Islet precursor cell (in vitro differentiated cells): Measurements from ENCODE around the gene KANK4.

Experiments used
- DNase-seq: peaks from one replicate; pipeline ENCODE4 v3.0.0-alpha.2; 2018

Gene KANK4

DNA sequence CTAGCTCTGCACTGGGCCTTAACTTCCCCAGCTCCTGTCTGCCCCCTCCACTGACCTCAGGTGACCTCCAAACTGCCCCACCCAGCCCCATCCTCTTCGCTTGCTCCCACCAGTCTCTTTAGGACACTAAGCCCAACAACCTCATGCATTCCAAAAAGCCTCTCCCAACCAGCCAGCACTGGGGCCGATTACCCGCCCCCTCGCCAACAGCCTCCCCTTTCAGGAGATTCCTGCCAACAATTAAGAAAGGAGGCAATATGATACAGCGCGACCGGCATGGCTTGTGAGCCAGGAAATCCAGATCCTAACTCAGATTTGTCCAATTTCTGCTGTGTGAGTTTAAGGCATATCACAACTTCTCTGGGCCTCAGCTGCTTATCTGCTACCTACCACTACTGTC is 14.7 kb downstream of the KANK4 start:
- no peak for DNase-seq

- DNase-seq: no peak
These were observed 17.4 kb downstream of the KANK4 start for GRCh38 chr1:62301726-62302390.

DNA sequence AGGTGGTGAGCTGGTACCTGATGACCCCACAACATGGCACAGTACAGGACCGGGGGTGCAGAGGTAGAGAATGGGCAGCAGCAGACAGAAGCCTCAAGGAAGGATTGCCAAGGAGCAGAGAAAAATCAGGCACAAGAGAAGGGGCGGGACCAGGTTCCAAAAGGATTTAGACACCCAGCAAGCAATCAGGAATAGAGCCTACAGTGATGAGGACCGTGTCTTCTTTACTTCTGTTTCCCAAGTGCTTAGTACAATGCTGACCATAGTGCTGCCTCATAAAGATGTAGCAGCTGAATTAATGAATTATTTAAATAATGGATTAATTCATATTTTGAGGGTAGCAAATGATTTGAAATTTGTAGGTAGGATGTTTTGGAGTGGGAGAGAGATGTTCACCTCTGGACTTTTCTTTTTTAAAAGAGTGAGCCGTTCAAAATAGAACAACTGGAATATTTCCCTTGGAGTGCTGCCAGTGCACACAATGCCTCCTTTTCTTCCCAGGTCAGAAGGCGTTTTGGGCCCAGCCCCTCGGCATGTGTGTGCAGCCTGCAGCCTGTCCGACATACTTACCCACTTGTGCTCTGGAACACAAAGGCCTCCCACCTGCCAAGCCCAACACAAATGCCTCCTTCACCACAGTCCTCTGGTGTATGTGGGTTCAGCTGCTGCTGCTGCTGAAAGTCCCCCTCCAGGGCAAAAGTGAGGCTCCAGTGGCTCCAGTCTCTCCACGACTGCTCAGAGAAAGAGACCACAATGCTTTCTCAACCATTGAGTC is 19.6 kb downstream of the KANK4 start:
- no peak for DNase-seq

DNA sequence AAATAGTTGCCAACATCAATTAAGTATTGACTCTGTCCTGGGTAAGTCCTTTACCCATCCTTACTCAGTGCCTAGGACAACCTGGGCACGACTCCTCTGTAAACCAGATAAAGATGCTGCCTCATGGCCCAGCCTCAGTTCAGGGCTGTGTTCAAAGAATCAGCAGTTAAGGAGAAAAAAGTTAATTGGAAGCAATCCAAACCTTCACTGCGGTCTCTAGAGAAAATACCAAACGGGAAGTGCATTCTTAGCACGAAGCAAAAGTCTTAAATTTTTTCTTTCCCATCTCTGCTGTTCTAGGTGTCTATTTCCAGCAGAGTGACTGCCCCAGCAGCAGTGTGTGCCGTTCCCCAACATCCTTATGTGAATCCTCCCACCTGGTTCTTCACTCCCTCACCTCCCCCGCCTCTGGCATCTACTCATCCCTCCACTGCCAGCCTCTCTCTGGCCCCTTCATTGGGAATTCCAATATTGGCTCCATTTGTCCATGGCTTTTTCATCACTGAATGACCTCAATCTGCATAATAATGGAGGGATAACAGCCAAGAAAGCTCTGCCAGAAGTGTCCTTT is 23.2 kb downstream of the KANK4 start:
- no peak for DNase-seq

GRCh38 chr1:62294261-62294660 is 25.0 kb downstream of the KANK4 start:
- DNase-seq: peak; percentile 83

- no peak for DNase-seq
These were observed 30.6 kb downstream of the KANK4 start for GRCh38 chr1:62288662-62289061.

DNA sequence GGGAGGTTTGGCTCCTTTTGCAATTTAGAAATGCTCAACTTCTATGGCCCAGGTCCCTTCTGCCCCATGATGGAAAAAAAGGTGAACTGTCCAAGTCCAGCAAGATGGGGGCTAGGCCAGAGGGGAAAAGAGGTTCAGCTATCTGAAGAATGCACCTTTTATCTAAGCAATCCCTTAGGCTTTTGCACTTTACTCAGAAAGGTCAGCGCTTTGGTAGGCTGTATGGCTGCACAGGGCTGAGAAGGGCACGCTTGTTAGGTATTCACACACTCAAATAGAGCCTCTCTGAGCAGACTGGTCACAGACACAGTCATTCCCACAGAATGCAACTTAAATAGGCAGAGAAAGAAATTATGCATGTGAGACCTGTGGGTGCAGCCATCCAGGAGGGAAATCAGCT is 31.0 kb downstream of the KANK4 start:
- DNase-seq: peak; percentile 85

GRCh38 chr1:62286786-62287224 is 32.4 kb downstream of the KANK4 start:
- peak; percentile 80 for DNase-seq

- peak; percentile 77 for DNase-seq
These were observed 33.0 kb downstream of the KANK4 start for GRCh38 chr1:62285984-62286785.

DNA sequence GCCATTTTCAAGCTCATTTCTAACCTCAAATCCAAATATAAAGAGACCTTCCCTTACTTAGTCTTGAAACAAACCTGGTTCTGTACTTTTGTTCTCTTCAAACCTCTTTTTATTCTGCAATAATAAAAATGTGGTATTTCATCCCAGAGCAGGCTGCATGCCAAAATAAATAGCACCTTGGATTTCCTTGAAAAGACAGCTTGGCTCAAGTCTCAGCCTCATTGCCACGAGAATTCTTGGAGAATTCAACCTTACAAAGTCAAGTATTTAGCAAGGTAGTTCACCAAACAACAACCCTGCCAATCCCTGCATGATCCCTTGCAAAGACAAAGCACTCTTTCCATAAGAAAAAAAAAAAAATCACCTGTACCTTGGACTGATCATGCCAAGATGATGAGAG is 33.8 kb downstream of the KANK4 start:
- no peak for DNase-seq

DNA sequence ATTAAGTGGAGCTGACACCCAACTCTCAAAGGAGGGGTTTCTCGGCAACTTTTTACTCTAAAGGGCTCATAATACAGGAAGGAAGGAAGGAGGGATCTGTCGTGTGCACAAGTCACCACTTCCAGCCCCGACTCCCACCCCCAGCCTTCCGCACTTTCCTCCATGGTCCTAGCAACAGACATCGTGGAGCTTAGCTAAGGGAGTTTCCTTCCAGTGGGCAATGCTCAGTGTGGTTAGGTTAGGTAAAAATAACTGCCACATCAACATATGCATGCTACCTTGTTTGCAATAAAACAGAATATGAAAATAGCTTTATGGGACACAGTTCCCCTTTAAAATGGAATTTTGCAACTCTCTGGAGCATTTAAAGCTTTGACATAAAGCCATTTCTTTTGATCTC is 35.2 kb downstream of the KANK4 start:
- no peak for DNase-seq

GRCh38 chr1:62282909-62283755 is 36.1 kb downstream of the KANK4 start:
- no peak for DNase-seq

- DNase-seq: no peak
These were observed 37.2 kb downstream of the KANK4 start for GRCh38 chr1:62281922-62282555.

DNA sequence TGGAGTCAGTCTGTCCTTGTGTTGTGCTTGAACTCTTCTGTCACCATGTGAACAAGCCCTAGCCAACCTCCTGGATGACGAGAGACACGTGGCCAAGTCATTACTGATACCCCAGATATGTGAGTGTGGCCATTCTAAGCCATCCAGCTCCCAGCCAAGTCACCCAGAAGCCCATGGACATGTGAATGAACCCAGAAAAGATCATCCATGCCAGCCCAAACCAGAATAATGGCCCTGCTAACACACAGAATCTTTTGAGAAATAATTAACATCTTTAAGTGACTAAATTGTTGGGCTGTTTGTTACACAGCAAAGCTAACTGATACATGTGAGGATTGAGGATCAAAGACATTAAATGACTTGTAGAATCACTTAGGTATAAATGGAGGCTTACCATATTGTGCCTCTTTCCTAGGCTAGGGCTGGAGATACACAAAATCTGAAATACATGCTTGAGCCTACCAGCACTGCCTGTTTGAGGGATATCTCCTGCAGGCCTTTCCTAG is 38.2 kb downstream of the KANK4 start:
- no peak for DNase-seq

DNA sequence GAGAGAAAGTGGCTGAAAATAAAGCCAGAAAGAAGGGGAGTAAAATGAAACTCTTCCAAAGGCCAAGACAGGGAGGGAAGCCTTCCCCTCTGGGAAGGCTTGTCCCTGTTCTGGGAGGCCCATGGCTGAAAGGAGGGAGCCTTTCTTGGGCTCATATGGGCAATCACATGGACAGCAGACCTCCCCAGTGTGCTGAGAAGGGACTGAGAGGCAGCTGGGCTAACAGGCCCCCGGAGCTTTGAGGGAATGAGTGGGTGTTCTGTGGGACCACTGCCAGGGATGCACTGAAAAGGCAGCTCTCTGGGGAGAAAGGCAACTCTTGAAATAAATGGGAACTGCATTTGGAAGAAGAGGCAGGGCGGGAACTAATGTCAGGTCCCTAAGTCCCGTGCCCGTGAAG is 39.1 kb downstream of the KANK4 start:
- DNase-seq: no peak

DNA sequence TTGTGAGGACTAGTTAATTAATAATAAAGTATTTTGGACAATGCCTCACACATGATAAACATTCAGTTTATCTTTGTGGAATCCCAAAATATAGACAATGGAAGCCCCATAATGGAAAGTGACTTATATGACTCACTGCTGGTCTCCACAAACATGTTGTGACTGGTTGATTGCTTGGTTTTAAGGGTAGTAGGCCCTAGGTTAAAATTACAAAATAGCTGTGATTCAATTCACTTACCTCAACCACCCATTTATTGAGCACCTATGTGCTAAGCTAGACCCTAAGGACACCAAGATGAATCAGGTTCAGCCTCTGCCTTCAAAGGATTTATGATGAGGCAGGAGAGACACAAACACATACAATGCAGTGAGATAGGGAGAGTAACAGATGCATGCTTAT is 42.4 kb downstream of the KANK4 start:
- no peak for DNase-seq

DNA sequence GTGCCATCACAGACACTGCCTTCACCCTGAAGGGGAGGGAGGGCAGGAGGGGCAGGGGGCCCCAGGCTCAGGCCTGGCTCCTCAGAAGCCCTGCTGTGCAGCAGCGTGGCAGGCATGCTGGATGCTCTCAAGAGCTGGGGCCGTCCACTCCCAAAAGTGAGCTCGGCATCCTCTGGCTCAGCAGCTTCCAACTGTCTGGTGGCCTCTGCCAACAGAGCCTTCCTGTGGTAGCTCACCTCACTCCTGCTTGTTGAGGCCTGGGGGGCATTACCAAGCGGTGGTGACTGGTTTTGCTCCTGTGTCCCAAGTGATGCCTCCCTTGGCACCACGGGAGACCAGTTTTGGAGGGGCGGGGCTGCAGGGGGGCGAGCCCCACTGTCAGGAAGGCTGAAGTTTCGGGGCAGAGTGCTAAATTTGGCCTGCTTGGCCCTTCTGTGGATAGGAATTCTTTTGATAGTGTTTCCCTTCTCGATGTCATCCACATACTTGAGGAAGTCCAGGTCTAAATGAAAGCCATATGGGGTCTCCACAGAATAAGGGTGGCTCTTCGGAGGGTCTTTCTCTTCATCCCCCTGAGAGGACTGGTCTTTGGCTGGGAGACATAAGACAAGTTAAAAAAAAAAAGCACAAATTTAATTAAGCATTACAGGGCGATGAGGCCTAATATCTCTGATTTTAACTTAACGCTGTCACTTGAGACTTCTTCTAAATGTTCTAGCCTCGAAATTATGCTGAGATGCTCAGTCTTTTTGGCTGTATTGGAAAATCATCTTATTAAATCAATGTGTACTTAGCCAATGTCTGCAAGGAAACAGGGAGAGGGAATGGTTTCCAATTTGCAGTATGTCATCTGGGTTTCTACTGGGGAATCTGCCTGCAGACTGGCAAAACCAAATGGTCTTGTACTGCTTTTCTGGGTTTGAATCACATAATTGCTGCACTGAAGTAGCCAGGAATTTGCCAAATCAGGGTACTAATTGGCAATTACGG is 44.4 kb downstream of the KANK4 start:
- no peak for DNase-seq

DNA sequence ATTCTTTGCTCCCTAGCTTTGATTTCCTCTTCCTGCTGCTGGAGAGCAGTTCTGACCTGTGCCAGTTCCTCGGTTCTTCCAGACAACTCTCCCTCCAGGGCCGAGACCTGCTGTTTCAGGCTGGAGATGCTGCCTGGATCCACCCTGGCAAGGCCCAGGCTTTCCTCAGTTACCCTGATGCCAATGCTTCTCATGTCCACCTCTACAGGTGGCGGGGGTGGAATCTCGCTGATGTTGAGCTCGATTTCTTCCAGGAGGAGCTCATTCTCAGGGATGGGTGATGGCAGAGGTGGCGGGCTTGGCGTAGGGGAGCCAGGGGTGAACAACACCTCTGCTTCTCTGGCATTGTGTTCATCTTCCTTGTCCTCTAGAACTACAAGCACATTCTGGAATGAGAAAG is 45.3 kb downstream of the KANK4 start:
- DNase-seq: no peak

- peak; percentile 63 for DNase-seq
These were observed 47.1 kb downstream of the KANK4 start for GRCh38 chr1:62271948-62272728.

- no peak for DNase-seq
These were observed 48.1 kb downstream of the KANK4 start for GRCh38 chr1:62271134-62271533.
